Adrenal gland (tissue), 12 donors: ENCODE results near the gene DUSP22. TPM values are rescaled to one million over a fixed set of nuclear protein-coding genes. Genes with fewer than 3 reads are reported as not detected.
A peak's percentile ranks its signal among the peaks of the same experiment; 100 is the strongest.

ENCODE experiments used
- DNase-seq, 7 donors: peaks; one replicate each; pipeline ENCODE4 v3.0.0-alpha.2; 2019 to 2020
- H3K27ac ChIP-seq, 5 donors: fragments of 200-600 bp; sonication (generic) in 4 of 5; 1 replicate in 3 of 5; 2 replicates in 2 of 5; pipeline versions ENCODE4 v1.5.1 to v1.8.0; 2016 to 2020; ENCODE audit warnings: mild to moderate bottlenecking in 1 of 5
- H3K27me3 ChIP-seq: fragments of 200-600 bp; 2 replicates; pipeline ENCODE4 v1.8.0; 2021
- H3K36me3 ChIP-seq, 2 donors: fragments of 200-600 bp; replicated peaks in 1 of 2; 1 replicate in 1 of 2; 2 replicates in 1 of 2; pipeline versions ENCODE4 v1.5.1 to v1.8.0; 2018 to 2022
- H3K4me1 ChIP-seq, 2 donors: fragments of 200-600 bp; replicated peaks in 1 of 2; 1 replicate in 1 of 2; 2 replicates in 1 of 2; pipeline versions ENCODE4 v1.5.1 to v1.8.0; 2018 to 2021
- H3K4me3 ChIP-seq, 4 donors: fragments of 200-600 bp; sonication (generic) in 3 of 4; one replicate each; pipeline ENCODE4 v1.5.1; 2016 to 2018
- H3K9me3 ChIP-seq, 3 donors: fragments of 200-600 bp; sonication (generic) in 1 of 3; replicated peaks in 1 of 3; 1 replicate in 2 of 3; 2 replicates in 1 of 3; pipeline versions ENCODE4 v1.5.1 to v1.8.0; 2016 to 2021
- CTCF ChIP-seq, 6 experiments: fragments of 450-650 bp in 4 of 6; fragments of 200-600 bp in 2 of 6; sonication (generic) in 1 of 6; IDR thresholded peaks; 1 replicate in 5 of 6; 2 replicates in 1 of 6; pipeline versions ENCODE4 v1.5.1 to v1.8.0; 2016 to 2021; ENCODE audit warnings: antibody characterized with exemption in 6 of 6, mild to moderate bottlenecking in 2 of 6, moderate library complexity in 1 of 6
- POLR2A ChIP-seq, 2 donors: fragments of 450-650 bp; IDR thresholded peaks; one replicate each; pipeline ENCODE4 v1.6.1; 2017; ENCODE audit warnings: antibody characterized with exemption in 2 of 2, mild to moderate bottlenecking in 2 of 2, moderate library complexity in 1 of 2
- WGBS, 4 donors: extraction: QIAGEN DNeasy Blood & Tissue Kit in 2 of 4; methylation state at CpG; one replicate each; pipeline versions ENCODE4 v1.1.5 to v1.1.7; 2013 to 2017; 5-methylcytosine and 5-hydroxymethylcytosine counted together
- intact Hi-C, 2 donors: fragments of 100-400 bp; cut with DNase I; formaldehyde crosslinking; loops; one replicate each; pipeline versions ENCODE4 v1.14.1 to v1.15.0; 2022 to 2023
- polyA plus RNA-seq, 3 donors: library from polyadenylated mRNA; stranded (reverse); fragments of 200-250 nt in 2 of 3; fragments of 350-450 nt in 1 of 3; fragmentation: Illumina TruSeq in 1 of 3; extraction: RNeasy Lipid Tissue Mini Kit (QIAGEN cat#74804) in 1 of 3; gene quantifications; one replicate each; pipeline ENCODE4 v1.2.3, GENCODE V29; 2013 to 2014
- total RNA-seq, 9 donors: library from RNA; depleted of rRNA in 4 of 9; stranded (reverse); fragments of >200 nt in 4 of 9; fragments of 120-200 nt in 1 of 9; fragmentation: NEBNext Ultra II Directional in 1 of 9; extraction: Animal tissue kit (Norgen Biotek cat#: 25700) in 1 of 9; gene quantifications; one replicate each; pipeline versions ENCODE4 v1.1.0 to v1.2.4, GENCODE V29; 2013 to 2023
- donor health status: healthy with polysubstance abuse.
- donor health status: Bipolar disorder and iron deficiency.
- donor health status: DM: yes; HTN: yes; CAD: no.
- donor health status: DM: no; HTN: no; CAD: no.
- donor health status: DM: no; HTN: no; CAD: no.
- donor health status: DM: yes; HTN: yes; CAD: no.

Gene DUSP22
- total and polyA plus RNA-seq, 12 donors, result 16.7 to 39.3 (median 25.9) TPM

- DNase-seq, result peak; percentile 62 to 82 (median 75)
- Histone ChIP-seq H3K9me3 (no peaks in the 10 kb centered on the region), H3K4me1 (peaks cover 6 to 19% of the 10 kb centered on the region in 2 donors), H3K36me3 (no peaks in the 10 kb centered on the region), H3K27ac (peak overlapping the region; percentile 74 to 97 (median 91)), H3K4me3 (peak overlapping the region in 3 of 4 donors; percentile 7 to 76 (median 61)), H3K27me3 (no peaks in the 10 kb centered on the region)
- intact Hi-C loops, result no loop called here
- 18 to 38% (median 26%) methylated on average over 37 to 52 of the region's 52 CpGs for WGBS, 4 donors
- no peak for TF ChIP-seq CTCF (IDR thresholded peaks at IDR 0.05)
- TF ChIP-seq POLR2A (IDR thresholded peaks at IDR 0.05), result peak in 1 of 2 donors; percentile 3
These were observed 362 bp downstream of the DUSP22 start for GRCh38 chr6:292506-293192.

GRCh38 chr6:293193-294174 lies 1.2 kb downstream of the DUSP22 start:
- Histone ChIP-seq H3K27me3 (no peaks in the 10 kb centered on the region), H3K27ac (peak overlapping the region; percentile 74 to 97 (median 91)), H3K36me3 (no peaks in the 10 kb centered on the region), H3K4me3 (peak overlapping the region in 2 of 4 donors; percentile 61 to 76), H3K9me3 (no peaks in the 10 kb centered on the region), H3K4me1 (peaks cover 6 to 19% of the 10 kb centered on the region in 2 donors)
- 52 to 56% (median 53%) methylated on average over 24 of the region's 24 CpGs for WGBS, 4 donors
- intact Hi-C loops, result no loop called here
- DNase-seq, result peak in 1 of 7 donors; percentile 50
- TF ChIP-seq POLR2A (IDR thresholded peaks at IDR 0.05) (no peak), CTCF (IDR thresholded peaks at IDR 0.05) (no peak)

- H3K4me1 ChIP-seq, result peaks cover 9 to 19% of the 10 kb centered on the region in 2 donors
- no peaks in the 10 kb centered on the region for H3K36me3 ChIP-seq
- no peak overlapping the region for H3K4me3 ChIP-seq
- H3K27ac ChIP-seq, result no peak overlapping the region
- no peak for DNase-seq
- no peaks in the 10 kb centered on the region for H3K27me3 ChIP-seq
- intact Hi-C loops, result no loop called here
- H3K9me3 ChIP-seq, result no peaks in the 10 kb centered on the region
- WGBS, 4 donors, result 81 to 84% (median 84%) methylated on average over 17 of the region's 17 CpGs
- TF ChIP-seq CTCF (IDR thresholded peaks at IDR 0.05) (no peak), POLR2A (IDR thresholded peaks at IDR 0.05) (no peak)
These were observed 2.6 kb downstream of the DUSP22 start for GRCh38 chr6:294656-295565.
